ENCODE measurements around the gene FBXO10. TPM values are rescaled to one million over a fixed set of nuclear protein-coding genes. Genes with fewer than 3 reads are reported as not detected.
A peak's percentile ranks its signal among the peaks of the same experiment; 100 is the strongest.
"Not testable (repeated sequence)": the region's sequence is repeated elsewhere in the genome, so short reads cannot be mapped to it uniquely, and the experiment has no call there.

FBXO10 gene
- 2.9 and 5.9 TPM in 2 replicates for total RNA-seq (2014; rRNA removed; shearing (Covaris generic))
- 2.2 and 3.0 TPM in 2 replicates for polyA plus RNA-seq (2015; cell fraction: cytosol; rRNA removed)
- polyA plus RNA-seq (2015; cell fraction: nucleus; rRNA removed): 5.6 and 6.0 TPM in 2 replicates

DNA sequence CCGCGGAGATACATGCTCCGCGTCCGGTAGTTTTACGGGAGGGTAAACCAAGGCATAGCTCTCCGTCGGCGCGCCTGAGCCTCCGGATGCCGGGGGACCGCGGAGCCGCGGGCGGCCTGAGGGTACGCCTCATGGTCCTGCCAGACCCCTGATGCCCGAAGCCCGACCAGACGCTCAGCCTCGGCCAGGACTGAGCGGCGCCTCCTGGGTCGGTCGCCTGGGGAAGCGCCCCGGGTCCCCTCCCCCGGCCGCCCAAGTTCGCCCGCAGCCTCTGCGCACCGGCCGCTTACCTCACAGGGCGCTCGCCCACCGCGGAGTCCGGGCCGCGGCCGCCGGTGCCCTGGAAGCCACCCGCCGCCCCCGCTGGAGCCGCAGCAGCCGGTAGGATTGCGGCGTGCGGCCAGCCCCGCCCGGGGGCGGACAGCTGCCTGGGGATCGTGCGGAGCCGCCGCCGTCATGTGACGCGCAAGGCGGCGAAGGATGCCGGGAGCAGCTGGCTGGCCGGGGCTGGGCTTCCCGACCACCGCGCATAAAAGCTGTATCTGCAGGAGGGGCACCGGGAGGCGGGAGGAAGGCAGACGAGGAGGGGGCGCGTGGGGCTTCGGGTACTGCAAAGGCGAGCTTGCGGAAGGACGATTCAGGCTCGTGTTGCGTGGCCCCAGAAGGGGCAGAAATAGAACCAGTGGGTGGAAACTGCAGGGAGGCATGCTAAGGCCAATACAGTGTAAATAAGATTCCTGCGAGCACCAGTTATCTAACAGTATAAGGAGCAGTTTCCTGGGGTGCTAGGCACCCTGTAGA is at the start of gene FBXO10:
FBXO10 (minus strand) TSS at position 460 of the 801 bp plus-strand sequence. CDS start 34,612 bp downstream, outside the sequence.
- peak; percentile 32 for DNase-seq (ENCODE audit: low read depth)

GRCh38 chr9:37625758-37626147 is 49.6 kb upstream of the FBXO10 start:
- no peak for DNase-seq (ENCODE audit: low read depth)

- no peak for DNase-seq (ENCODE audit: low read depth)
These were observed 49.0 kb upstream of the FBXO10 start for GRCh38 chr9:37625036-37625757.

GRCh38 chr9:37624073-37624472 is 47.9 kb upstream of the FBXO10 start:
- no peak for DNase-seq (ENCODE audit: low read depth)

GRCh38 chr9:37623267-37623666 is 47.1 kb upstream of the FBXO10 start:
- DNase-seq (ENCODE audit: low read depth): no peak

DNA sequence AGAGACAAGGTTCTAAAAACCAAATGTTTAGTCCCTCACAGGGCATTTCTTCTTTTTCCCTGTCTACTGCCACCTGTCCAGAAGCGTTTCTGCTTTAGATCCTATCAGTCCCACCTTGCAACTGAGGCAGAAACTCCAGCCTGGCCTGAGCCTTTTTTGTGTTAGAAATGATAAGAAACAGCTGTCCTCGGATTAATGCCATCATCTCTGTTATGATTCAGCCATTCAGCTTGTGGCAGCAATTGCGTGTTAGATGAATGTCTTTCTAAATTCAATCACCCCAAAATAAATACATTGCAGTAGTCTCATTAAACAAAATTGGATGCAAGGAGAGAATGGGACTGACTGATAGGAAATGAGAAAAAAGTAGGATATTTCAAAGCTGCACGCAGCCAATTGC is 46.3 kb upstream of the FBXO10 start:
- no peak for DNase-seq (ENCODE audit: low read depth)

DNA sequence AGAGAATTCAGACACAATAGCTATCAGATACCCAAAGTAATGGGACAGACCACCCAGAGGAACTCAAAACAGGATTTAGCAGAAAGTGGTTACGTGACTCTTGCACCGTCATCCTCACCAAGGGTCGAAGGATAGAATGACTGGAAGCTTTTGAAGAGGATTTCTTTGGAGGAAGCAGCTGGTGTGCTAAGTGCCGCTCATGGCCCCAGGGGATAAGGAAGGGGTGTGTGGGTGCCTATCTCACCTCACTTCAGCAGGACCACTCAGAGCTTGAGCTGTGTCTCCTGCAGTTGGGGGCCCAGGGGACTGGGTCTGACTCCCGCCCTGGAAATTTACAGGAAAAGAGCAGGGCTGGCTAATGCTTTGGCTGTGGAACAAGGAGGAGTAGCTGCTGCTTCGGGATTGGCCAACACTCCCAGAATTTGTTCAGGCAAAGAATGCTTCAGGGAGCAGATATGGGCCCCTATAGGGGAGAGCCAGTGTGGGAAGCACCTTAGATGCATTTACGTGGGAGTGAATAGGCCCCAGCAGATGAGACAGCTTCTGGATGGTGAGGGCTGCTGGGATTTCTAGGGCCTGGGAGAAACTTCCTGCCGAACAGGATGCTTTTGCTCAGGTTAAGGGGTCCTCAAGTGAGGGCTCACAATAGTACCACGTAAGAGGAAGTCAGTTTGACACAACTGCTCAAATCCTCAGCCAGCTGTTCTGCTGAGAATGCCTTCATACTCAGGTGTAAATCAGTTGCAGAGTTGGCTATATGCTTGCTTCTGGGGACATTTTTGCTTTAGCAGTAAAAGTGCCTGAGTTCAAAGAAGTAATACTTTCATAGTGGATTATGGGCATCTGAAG is 45.3 kb upstream of the FBXO10 start:
- DNase-seq (ENCODE audit: low read depth): no peak

DNA sequence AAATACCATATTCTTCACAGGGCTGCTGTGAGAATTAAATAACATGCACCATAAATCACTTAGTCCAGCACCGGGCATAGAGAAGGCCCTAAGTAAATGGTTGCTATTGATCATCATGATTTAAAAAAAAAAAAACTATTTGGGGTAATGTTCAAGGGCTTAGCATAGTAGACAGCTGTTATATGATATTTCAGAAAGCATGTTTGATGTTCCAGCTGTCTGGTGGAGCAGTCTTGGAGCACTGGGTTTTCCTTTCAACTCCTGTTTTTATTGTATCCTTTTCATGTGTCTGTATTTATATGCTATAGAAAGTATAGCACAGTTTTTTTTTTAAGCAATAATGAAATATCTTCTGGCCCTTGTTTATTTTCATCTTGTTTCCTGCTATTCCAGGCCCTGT is 44.2 kb upstream of the FBXO10 start:
- DNase-seq (ENCODE audit: low read depth): no peak

DNA sequence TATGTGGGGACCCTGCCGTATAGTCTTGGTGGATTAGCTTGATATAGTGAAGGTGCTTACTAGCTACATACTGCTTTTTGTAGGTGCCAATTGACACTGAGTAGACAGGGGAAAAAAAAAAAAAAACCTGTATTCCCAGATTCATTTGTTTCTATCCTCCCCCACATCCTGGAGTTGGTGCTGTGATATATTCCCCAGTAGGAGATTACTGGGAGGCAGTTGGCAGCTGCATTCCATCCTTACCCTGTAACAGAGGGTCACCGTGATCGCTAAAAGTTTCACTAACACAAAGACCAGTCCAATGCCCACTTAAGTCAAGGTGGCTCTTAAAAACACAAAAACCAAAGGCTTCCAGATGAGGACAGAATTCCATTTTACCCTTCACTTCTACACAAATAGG is 43.6 kb upstream of the FBXO10 start:
- DNase-seq (ENCODE audit: low read depth): no peak

GRCh38 chr9:37618817-37619216 is 42.6 kb upstream of the FBXO10 start:
- peak; percentile 56 for DNase-seq (ENCODE audit: low read depth)

- DNase-seq (ENCODE audit: low read depth): peak; percentile 52
These were observed 41.7 kb upstream of the FBXO10 start for GRCh38 chr9:37617832-37618231.

- no peak for DNase-seq (ENCODE audit: low read depth)
These were observed 41.0 kb upstream of the FBXO10 start for GRCh38 chr9:37617161-37617560.

- no peak for DNase-seq (ENCODE audit: low read depth)
These were observed 35.8 kb upstream of the FBXO10 start for GRCh38 chr9:37611961-37612360.

DNA sequence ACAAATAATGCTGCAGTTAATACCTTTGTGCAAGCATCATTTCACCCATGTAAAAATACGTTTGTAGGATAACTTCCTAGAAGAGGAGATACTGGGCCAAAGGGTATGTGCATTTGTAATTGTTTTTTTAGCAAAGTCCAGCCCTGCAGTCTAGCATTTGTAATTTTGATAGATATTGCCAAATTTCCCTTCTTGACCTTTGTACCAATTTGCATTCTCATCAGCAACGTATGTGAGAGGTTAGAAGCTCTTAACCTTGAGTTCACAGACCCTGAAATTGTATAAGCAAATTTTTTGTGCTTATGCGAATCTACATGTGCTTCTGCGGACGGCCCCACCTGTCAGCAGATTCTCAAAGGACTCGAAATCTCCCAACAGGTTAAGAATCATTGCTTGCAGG is 34.8 kb upstream of the FBXO10 start:
- no peak for DNase-seq (ENCODE audit: low read depth)

DNA sequence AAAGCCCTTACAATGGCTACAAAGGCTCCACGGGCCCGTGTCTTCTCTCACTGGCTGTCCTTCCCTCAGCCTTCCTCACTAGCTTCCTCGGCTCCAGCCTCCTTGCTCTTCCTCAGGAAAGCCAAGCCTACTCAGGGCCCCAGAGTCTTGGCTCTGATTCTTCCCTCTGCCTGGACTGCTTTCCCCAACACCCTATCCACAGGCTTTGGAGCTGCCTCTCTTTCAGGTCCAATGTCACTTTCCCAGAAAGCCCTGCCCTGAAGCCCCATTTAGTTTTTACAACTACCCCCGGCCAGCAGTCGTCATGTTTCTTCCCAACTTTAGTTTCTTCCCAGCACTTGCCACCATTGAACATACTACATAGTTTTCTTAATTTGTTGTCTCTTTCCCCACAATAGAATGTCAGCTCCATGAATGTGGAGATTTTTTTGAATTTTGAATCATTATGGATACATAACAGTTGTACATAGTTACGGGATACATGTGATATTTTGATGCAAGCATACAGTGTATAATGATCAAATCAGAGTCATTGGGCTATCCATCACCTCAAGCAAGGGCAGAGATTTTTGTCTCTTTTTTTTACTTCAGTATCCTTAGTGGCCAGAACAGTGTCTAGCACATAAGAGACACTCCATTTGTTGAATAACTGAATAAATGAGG is 33.7 kb upstream of the FBXO10 start:
- DNase-seq (ENCODE audit: low read depth): no peak

DNA sequence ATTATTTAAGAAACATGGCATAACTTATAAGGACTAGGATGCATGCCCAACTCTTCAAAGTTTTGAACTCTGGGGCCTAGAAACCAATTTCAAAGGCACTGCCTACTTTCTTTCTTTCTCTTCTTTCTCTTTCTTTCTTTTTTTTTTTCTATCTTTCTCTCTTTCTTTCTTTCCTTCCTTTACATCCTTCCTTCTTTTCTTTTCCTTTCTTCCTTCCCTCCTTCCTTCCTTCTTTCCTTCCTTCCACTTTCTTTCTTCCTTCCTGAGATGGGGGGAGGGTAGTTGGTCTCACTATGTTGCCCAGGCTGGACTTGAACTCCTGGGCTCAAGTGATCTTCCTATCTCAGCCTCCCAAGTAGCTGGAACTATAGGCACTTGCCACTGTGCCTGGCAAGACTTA is 32.1 kb upstream of the FBXO10 start:
- no peak for DNase-seq (ENCODE audit: low read depth)

DNA sequence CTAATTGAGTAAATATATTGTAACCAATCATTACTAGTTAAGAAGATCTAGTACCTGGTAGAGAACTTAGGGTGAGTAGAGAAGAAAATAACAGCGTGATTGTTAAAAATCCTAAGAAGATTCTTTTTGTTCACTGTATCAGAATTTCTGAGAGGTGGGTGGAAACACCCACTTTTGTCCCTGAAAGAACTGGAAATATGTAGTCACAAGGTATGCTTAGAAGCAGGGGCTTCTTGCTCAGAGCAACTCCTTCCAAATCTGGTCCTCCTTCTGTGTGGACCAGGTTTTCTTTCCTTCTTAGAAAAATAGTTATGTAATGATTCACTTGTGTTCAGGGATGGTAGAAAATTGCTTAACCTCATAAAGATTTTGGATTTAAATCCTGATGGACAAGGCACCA is 28.1 kb upstream of the FBXO10 start:
- no peak for DNase-seq (ENCODE audit: low read depth)

GRCh38 chr9:37602817-37603216 is 26.6 kb upstream of the FBXO10 start:
- DNase-seq (ENCODE audit: low read depth): no peak

DNA sequence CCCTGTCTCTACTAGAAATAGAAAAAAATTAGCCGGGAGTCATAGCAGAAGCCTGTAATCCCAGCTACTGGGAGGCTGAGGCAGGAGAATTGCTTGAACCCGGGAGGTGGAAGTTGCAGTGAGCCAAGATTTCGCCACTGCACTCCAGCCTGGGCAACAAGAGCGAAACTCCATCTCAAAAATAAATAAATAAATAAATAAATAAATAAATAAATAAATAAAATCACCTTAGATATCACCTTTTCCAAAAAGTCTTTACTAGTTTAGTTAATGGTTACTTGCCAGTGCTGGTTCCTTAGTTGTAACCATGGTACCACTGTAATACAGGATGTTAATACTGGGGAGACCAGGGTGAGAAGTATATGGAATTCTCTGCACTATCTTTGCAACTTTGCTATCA is 25.9 kb upstream of the FBXO10 start:
- not testable (repeated sequence) for DNase-seq (ENCODE audit: low read depth)

DNA sequence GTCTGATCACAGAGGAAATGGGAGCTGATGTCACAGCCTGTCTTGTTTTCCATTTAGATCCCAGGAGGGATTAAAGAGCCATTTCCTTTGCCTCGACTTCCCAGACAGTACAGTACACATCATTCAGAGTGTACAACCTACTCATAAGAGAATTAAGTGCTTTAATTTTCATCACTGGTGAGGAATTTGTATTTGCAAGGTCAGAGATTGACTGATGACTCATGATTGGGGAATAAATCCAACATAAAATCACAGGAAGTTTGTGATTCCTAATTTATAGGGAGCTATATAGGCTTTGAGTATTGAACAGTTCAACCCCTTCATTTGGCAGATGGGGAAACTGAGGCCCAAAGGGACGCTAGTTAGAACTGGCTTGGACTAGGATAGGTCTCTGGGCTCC is 20.3 kb upstream of the FBXO10 start:
- no peak for DNase-seq (ENCODE audit: low read depth)

DNA sequence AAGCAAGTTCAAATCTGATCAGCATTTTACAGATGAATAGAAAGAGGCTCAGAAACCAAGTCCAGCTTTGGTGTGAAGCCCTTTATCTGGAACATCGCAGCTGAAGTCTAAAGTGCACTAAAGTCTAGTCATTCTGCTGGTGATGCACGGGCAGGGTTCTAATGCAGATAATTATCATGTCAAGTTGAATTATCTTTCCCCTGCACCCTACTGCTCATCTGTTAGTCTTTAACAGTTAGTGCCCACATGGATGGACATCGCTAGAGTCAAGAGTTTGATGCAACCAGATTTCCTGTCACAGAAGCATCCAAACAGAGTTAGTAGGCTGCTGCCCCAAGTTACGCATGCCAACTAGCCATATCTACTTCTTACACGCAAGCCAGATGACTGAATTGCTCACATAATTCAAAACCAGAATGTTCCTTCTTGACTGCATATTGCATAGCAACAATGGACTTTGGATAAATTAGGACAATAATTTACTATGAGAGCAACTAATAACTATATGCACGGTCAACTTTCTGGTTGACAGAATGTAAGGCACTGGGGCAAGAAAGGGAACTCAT is 17.8 kb upstream of the FBXO10 start:
- no peak for DNase-seq (ENCODE audit: low read depth)

All from HT1080 (cell line).